NOMO-1 (cell line): ENCODE results near the gene PPP1R15B.

Experiments used
- DNase-seq, 2 experiments: peaks; one replicate each; lab custom pipeline; 2025; ENCODE audit not compliant: unreplicated experiment in 2 of 2; lab: John Stamatoyannopoulos, UW

PPP1R15B gene

DNA sequence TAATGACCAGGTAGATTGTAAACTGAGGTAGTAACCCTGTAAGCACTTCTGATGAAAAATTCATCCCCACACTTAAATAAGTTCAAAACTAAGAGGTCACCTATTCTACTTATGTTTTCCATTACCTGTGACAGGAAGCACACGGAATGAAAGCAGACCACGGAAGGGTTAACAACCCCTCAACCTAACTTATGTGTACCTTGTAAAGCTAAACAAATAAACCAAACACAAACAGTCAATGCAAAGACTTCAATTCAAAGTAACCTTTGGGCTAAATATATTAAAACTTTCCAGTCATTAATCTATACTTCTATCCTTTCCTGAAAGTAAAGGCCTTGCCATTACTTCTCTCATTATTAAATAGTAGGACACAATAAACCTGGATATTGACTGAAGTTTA, 7.0 kb downstream of the PPP1R15B start:
- DNase-seq: no peak

DNA sequence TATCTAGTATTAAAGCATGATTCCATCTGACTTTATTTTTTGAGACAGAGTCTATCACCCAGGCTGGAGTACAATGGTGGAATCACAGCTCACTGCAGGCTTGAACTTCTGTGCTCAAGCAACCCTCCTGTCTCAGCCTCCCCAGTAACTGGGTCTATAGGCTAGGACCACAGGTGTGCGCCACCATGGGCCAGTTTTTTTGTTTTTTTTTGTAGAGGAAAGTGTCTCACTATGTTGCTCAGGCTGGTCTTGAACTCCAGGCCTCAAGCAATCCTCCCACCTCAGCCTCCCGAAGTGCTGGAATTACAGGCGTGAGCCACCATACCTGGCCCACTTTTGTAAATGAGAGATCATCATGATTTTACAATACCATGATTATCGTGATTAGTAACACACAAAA, 9.2 kb downstream of the PPP1R15B start:
- no peak for DNase-seq

DNA sequence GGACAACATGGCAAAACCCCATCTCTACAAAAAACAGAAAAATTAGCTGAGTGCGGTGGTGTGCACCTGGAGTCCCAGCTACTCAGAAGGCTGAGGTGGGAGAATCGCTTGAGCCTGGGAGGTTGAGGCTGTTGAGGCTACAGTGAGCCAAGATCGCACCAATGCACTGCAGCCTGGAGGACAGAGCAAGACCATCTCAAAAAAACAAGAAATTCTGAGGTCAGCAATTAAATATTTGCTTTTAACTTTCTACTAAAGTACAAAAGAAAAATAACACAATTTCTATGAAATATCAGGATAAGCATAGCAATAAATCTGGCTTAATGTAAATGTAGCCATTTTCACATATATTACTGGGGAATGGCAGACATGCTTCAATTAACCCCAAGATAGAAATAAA, 9.9 kb downstream of the PPP1R15B start:
- no peak for DNase-seq

DNA sequence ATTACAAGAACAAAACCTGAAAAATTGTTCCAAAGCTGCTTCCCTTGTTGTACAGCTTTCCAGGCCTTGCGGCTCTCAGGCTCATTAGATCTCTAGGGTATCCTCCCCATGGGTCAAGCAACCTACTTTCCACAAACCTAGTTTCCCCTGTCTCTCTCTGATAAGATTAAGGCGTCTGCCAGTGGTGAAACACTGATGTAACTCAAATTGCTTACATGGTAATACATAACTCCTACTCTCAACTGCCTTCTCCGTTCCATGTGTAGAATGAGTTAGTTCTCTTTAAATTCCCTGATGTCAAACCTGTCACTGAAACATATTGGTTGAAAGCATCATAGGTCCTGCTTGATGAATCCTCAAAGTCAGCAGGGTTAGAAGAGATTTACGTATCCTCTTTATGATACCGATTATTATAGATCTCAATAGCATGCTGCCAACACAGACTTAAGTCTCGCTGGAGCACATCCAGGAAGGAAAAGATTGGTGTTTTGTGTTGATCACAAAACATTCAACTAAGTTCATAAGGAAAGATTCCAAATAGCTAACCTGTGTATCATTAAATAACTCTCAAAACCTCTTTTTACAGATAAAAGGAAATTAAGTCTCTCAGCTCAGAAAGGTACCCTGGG, 10.6 kb downstream of the PPP1R15B start:
- no peak for DNase-seq

DNA sequence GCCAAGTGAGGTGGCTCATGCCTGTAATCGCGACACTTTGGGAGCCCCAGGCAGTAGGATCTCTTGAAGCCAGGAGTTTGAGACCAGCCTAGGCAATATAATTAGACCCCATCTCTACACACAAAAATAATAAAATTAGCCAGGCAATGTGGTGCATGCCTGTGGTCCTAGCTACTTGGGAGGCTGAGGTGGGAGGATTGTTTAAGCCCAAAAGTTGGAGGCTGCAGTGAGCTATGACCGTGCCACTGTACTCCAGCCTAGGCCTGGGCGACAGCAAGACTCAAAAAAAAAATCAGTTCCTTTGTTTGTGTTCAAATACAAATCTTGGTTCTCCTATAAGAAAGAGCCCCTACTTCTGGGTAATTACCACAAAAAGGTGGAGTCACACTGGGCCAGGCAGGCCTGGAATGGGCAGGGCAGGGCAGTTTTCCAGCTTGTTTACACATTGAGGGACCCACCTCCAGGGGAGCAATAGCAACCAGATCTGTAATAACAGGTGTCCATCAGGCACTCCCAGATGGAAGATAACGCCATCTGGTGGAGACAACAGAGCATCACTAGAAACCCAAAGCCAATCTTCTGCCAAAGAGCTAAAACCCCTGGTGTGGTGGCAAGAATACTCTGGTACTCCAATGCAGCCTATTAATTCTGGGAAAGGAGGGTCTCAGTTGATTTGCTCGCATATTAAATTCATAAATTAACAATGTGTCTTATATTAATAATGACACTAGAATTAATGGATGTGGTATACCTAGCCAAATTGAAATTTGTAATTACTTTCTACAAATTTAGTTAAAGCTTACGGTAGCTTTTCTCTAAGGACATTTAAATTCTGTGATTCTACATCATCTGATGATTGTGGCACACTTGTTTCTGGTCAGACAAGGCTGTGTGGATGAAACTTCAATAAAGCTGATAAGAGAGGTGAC, 13.2 kb downstream of the PPP1R15B start:
- DNase-seq: peak; percentile 67 to 73

DNA sequence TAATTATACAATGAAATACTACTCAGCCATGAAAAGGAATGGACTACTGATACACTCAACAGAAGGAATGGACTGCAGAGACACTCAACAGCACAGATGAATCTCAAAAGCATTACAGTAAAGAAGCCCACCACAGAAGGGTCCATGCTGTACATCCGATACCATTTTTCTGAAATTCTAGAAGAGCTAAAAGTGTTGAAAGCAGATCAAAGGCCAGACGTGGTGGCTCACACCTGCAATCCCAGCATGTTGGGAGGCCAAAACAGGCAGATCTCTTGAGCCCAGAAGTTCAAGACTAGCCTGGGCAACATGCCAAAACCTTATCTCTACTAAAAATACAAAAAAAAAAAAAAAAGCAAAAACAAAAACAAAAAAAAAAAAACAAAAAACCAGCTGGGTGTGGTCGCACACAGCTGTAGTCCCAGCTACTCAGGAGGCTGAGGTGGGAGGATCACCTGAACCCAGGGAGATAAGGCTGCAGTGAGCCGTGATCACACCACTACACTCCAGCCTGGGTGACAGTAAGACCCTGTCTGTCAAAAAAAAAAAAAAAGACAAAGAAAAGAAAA, 15.5 kb downstream of the PPP1R15B start:
- no peak for DNase-seq

DNA sequence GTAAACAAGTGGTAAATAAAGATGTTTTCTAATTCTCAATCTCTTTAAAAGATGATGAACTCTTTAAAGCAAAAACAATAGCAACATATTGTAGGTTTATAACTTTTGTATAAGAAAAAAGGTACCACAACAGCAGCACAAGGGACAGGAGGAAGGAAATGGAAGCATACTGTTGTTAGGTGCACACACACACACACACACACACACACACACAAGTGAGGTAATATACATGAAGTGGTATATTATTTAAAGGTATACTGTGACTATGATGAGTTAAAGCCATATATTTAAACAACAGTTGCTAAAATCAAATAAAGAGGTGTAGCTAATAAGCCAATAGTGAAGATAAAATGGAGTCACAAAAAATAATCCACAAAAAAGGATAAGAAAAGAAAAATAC, 20.0 kb downstream of the PPP1R15B start:
- no peak for DNase-seq

DNA sequence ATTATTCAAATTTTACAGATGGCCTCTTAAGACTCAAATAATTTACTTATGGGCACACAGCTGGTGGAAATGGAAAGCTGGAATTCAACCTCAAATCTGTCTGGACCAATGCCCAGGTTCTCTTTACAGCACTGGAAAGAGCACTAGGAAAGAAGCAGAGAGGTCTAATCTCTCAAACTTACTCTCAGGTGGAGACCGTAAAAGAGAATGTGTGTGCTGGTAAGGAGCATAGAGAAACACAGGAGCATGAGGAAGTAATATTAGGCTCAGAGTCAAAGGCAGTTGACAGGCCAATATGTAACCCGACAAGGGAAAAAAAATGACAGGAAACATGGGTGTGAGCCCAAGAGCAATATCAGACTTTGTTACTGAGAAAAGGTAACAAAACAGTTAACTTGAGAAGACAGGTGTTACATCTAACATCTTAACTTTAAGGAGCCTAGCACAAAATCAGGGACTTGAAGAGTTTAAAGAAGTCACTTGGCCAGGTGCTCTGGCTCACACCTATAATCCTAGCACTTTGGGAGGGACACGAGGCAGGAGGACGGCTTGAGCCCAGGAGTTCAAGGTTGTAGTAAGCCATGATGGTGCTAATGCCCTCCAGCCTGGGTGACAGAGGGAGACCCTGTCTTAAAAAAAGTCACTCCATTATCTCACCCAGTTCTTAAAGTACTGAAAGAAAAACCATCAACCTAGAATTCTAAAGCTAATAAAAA, 20.7 kb downstream of the PPP1R15B start:
- peak; percentile 13 to 51 for DNase-seq

DNA sequence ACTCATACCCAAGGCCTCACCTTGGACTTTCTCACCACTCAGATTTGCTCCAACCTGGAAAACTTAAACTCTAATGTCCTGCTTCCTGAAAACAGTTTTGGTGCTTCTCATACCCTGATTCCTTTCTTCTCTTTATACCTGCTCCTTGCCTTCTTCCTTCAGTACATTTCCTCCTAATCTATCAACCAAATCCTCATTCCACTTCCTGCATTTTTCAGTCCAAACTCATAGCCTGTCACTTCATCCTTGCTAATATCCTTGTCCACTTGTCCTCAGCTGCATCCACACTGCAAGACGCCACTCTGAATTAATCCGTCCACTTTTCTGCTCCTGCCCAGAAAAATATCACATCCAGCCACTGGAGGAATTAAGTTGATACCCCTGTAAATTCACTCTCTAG, 25.9 kb downstream of the PPP1R15B start:
- DNase-seq: no peak

DNA sequence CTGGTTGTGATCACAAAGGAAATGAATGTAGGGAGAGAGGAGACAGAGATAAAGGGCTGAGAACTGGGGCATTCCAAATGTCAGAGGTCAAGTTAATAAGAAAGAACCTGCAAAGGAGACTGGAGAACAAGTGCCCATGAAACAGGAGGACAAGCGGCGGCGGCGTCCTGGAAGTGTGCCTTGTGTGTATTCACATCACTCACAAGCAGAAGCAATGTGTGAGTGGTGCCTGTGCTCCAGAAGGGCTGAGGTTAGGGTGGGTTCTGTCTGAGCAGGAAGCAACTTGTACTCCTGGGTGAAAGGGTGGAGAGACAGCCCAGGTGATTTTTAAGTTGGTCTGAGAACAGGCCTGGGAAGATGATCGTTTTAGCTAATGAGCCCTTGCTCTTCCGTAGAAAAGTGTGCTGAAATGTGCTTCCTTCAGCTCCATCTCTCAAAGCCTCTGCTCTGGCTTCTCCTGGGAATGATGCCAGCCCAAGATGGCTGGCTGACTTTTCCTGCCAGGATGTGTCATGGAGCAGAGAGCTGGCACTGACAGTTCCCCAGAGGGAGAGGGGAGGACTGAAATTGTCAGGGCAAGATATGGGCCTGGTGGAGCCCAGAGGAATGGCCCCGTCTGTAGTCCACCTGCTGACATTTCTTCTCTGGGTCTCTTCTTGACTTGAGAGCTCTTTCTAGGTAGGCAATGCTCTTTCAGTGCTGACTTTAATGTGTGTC, 26.8 kb downstream of the PPP1R15B start:
- no peak for DNase-seq

DNA sequence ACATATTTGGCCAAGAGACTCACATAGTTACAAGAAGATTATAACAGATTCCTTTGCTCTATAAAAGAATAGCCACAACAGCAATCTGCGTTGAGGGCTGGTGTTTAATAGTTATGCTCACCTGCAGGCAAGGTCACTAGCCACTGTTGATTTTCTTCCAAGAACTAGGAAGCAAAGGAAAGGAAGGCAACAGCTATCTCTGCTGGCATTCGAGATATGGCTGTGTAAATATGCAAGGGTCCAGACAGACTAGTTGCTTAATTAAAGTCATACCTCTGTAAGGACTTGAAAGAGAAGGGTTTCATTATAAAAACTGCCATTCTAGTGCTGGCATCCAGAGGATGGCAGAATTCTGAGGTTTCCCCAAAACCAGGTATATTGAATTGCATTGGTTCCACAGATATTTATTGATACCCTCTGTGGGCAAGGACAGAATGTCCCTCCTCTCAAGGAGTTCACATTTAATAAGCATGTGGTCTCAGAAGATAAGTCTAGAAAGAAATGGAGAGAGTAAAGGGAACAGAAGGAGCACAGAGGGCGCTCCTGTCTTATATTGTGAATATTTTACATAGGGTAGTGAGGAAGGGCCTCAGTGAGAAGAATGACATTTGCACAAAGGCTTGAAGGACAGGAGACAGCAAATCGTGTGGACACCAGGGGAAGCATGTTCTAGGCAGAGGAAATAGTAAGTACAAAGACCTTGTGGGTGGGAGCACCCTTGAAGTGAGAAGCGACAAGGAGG, 28.3 kb downstream of the PPP1R15B start:
- DNase-seq: no peak

DNA sequence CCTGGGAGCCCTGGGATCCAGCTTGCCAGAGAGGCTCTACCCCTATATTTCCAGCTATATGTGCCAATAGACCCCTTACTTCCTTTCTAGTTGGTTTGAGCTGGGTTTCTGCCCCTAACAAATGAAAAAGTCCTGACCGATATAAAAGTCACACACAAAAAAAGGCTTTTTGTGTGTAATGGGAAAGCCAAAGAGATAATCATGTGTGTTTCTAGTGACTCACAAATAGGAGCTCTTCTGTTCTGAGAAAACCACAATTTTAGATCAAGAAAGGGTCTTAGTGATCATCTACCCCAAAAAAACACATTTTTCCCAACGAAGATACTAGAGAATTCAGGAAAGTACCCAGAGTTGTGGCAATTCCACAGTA, 28.9 kb downstream of the PPP1R15B start:
- peak; percentile 16 to 62 for DNase-seq

DNA sequence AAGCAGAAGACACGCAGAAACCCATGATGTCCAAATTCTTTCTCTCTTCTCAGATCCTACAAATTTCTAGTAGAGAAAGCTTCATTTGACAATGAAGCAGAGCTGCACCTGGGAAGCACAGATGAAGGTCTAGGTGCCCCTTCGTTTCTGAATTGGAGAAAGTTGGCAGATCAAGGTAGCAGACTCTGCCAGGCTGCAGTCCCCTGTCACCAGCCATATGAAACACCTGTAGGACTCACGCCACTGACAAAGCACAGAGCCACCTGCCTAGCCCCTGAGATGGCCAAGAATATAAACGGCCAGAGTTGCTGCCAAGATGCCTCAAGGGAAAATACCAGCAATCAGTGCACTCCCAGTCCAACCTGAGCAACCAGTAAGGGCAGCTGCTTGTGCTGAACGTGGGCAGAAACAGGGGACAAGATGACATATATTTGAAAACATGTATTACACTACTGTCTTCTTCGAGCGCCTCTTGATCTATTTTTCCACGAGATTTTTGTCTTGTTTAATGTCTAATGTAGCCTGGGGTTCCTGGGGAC, 31.3 kb downstream of the PPP1R15B start:
- no peak for DNase-seq

DNA sequence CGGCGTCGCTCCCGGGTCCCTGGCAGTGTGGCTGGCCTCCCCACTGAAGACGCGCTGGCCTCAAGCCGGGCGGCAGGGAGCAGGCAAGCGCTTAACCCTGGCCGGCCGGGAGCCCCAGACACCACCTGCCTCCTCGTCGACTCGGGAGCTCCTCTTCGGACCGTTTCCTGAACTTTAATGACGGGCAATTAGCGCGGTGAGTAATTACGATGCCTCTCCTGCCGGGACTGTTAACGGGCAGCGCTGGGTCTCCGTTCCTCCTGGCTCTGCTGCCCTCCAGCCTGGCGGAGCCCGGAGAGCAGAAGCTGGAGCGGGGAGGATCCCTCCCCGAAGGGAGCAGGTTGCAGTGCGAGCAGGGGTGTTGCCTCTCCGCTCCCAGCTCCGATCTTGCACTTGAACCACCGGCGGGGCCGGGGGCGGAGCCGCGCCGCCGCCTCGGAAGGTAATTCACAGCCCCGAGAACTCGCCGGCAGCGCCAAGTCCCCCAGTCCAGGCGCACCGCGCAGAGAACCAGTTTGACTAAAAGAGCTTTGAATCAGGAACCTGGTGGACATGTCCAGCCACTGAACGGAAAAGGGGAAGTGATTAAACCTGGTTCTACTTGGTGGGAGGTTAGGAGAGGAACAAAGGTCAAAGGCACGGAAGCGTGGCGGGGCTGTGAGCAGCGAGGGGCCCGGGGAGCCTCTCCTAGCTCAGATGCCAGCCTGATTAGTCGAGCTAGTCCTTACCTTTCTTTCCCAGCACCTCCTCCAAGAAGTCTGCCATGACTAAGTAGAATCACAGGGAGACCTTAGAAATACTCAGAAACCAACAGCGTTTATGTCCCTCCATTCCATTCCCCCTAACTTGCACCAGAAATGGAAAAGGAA, 33.6 kb downstream of the PPP1R15B start:
- peak; percentile 69 to 85 for DNase-seq

DNA sequence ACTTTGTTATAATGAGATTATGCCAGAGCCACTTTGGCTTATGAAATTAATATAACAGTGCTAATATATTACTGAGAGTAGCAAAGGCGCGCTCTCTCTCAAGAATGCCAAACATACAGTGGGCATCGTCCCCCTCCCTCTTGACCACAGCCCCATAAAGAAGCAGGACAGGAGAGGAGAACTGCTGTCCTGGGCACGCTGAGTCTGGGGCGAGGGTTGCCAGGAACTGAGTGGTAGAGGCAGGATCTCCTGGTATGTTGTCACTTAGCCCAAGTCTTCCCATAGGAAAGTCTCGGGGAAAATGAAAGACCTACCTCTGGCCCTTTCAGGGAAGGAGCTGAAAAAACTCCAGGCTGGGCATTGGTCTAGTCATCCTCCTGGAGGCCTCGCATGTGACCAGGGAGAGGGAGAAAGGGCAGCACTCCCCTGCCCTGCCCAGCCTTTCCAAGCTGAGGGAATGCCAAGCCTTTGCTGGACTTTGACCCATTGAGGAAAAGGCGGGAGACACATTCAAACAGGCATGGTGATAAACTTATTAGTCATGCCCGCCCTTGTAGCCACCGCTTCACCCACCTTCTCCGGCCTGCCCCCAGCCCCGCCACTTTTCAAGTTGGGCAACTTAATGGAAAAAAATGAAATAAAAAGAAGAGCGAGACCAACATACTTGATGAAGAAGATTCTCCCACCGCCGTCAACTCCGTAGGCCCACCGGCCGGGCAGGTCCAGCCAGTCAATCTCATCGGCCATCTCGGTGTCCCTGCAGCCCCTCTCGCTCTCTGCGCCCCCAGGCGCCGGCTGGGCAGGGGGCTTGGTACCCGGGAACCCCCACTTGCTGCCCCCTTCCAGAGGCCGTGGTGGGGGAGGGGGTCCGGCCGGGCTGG, 34.5 kb downstream of the PPP1R15B start:
- DNase-seq: no peak

DNA sequence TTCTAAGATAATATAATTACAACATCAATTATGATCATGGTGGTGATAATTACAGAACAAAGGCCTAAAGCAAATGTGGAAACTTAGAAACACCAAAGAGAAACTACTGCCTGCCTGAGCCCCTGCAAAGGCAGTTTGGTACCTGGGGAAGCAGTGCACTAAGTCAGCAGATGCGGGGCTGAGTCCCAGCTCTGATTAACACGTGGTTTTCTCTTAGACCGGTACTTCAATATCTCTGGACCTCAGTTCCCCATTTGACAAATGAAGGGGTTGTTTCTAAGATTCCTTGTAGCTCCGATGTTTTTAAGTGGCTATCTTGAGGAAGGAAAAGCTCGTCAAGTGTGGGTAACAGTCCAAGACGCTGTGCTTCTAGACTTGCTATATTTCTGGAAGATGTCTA, 35.2 kb downstream of the PPP1R15B start:
- peak in 1 of 2 experiments; percentile 12 for DNase-seq

DNA sequence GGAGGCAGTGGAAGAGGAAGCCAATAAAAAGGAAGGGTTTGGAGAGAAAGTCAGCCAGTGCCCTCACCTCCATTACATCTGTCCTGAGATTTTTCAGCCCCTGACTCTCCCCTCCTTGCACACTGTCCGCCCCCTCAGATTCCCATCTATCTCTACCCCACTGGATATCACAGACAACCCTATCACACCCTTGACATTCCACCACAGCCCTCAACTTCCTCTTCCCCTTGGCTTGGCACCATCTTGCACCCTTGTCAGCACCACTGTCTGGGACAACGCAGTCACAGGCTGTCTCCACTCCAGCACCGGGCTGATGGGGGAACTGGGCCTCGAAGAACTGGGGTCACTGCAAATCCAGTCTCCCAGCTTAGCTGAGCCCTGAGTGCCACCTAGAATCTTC, 37.7 kb downstream of the PPP1R15B start:
- DNase-seq: no peak

DNA sequence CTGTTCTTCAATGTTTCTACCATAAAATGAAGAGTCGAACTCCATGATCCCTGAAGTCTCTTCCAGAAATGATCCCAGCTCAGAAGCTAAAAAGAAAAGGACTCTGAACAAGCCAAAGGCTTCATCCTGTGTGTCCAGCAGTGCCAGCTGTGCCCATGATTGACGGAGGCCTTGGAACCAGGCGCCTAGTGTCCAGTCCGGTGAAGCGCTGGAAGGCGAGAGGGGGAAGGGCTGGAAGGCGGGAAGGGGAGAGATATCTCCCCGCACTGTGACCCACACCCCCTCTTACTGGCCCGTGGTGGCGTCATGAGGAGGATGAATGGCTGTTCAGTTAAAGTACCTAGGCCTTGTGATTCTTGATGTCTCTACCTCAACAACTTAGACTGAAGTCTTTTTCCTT, 41.4 kb downstream of the PPP1R15B start:
- no peak for DNase-seq
